CD4-positive, alpha-beta T cell treated with Interleukin-2 at 100 ng/mL for 4 hours (primary cell): ENCODE measurements around the gene KIFAP3.
"Not testable (repeated sequence)": the region's sequence is repeated elsewhere in the genome, so short reads cannot be mapped to it uniquely, and the experiment has no call there.

ENCODE experiments used
- DNase-seq: peaks from one replicate; pipeline ENCODE4 v3.0.0-alpha.2; 2020; ENCODE audit warnings: low spot score

The KIFAP3 gene

DNA sequence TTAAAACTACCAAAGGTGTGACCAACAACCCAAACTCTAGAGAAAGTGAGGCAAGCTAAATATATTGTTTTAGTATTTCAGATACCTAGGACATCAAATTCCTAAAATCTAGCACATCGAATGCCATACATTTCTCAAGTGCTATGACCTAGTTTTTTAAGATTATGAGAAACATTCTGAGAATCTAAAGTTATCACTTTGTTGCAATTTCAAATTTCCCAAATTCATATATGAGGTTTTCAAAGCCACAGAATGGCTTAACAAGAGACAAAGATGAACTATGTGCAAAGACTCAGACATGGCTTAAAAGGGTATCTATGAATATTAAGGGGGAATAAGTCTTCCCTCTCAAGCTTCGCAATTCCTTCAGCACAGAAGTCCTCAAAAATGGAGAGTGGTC, 187.6 kb downstream of the KIFAP3 start:
- DNase-seq = no peak

GRCh38 chr1:169886422-169886821, 188.1 kb downstream of the KIFAP3 start:
- no peak for DNase-seq

- DNase-seq = no peak
Measured at GRCh38 chr1:169885207-169885606, 189.3 kb downstream of the KIFAP3 start.

DNA sequence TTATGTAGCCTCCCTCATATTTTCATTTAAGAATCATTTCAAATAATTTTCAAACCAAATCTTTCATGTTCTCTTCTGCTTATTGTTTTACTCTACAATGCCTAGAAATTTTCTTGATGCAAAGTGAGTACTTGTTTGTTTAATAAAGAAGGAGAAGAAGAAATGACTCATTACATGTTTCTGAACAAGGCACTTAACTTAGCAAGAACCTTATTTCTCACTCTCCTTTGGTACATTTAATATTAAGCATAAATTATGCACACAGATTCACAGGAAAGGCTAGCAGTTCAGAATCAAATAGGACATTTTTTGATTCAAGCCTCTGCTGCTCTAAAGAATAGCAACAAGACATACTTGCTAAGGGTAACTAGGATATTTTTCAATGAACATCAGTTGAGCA, 189.9 kb downstream of the KIFAP3 start:
- no peak for DNase-seq

DNA sequence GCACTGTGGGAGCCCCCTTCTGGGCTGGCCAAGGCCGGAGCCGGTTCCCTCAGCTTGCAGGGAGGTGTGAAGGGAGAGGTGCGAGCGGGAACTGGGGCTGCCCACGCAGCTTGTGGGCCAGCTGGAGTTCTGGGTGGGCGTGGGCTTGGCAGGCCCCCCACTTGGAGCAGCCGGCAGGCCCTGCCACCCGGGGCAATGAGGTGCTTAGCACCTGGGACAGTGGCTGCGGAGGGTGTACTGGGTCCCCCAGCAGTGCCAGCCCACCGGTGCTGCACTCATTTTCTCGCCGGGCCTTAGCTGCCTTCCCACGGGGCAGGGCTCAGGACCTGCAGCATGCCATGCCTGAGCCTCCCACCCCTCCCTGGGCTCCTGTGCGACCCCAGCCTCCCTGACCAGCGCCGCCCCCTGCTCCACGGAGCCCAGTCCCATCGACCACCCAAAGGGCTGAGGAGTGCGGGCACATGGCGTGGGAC, 192.4 kb downstream of the KIFAP3 start:
- no peak for DNase-seq

DNA sequence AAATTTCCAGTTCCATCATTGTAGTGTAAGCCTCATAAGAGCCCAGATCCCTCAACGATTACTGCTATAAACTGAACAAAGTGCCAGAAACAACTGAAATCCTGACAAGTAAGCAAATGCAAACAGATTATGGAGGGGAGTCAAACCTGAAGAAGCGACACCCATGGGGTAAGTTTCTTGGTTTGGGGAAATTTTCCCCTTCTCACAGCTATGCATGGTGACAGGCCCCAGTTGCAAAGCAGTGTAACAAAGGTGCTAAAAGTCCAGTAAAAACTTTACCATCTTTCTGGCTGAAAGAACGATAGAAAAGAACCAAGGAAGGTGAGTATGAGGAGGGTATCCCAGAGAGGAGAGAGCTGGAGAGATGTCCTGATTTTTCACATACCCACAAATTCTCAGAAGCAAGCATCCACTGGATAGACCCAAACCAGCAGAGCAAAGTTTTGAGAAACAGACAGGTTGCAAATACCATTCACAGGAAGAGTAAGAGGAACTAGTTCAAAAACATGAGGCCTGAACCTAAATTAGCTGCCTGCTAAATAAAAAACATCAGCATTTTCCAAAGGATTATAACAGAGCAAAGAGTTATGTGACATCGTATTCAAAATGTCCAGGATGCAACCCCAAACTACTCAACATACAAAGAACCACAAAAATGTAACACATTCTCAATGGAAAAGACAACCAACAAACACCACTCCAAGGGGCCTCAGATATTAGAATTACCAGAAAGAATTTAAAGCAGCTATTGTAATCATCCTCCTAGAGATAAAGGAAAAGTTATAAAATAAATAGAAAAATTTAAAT, 195.3 kb downstream of the KIFAP3 start:
- no peak for DNase-seq

- no peak for DNase-seq
Measured at GRCh38 chr1:169878498-169878897, 196.0 kb downstream of the KIFAP3 start.

- no peak for DNase-seq
Measured at GRCh38 chr1:169877800-169878491, 196.5 kb downstream of the KIFAP3 start.

DNA sequence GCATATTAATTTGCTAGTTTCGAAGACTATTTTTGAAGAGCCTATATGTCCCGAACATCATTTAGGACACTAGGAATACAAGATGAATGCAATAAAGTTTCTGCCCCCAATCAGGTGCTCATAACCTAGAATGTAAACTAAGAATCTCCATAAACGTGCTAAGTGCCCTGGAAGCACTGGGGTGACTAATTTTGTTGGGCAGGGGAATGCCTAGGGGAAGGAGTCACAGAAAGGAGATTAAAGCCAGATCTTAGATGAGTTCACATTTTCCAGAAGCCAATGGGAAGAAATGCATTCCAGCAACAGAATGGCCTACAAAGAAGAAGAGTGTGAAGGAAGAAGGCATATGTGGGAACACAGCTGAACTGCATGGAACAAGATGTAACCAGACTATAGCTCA, 200.3 kb downstream of the KIFAP3 start:
- DNase-seq = no peak

DNA sequence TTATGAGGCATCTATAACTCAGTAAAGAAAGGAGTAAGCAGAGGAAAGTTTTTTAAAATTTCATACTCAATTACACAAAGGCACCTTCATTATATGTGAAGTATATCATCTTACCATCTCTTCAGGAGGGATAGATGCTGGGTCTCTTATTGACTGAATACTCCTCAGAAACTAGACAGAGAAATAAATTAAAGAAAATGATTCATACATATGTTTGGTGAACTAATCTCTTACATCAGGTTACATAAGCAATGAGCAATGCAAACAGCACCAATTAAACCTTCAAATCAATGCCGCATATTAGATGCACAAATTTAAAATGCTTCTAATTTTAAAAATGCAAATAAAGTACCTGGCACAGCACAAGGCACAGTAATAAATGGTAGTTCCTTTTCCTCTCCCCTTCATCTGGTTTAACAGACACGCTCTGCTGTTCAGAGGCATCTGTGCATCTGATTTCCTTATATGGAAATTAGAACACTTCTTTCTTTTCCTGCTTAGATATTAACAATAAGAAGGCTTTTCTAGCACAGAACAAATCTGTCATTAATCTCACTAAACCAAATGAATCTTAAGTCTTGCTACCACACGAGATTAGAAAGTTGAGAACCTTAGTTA, 200.8 kb downstream of the KIFAP3 start:
- DNase-seq = no peak

- no peak for DNase-seq
Measured at GRCh38 chr1:169872906-169873305, 201.6 kb downstream of the KIFAP3 start.

DNA sequence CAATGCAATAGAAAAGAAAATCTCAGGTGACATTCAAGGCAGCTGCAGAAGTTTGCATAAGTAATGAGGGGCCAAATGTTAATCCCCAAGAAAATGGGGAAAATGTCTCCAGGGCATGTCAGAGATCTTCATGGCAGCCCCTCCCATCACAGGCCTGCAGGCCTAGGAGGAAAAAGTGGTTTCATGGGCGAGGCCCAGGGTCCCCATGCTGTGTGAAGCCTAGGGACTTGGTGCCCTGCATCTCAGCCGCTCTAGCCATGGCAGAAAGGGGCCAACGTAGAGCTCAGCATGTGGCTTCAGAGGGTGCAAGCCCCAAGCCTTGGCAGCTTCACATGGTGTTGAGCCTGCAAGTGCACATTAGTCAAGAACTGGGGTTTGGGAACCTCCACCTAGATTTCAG, 202.5 kb downstream of the KIFAP3 start:
- DNase-seq = not testable (repeated sequence)
